Esophagus squamous epithelium (tissue), 4 donors: ENCODE data around the gene SRRT.

Source experiments
- POLR2A ChIP-seq, 4 donors: fragments of 450-650 bp; IDR thresholded peaks; one replicate each; pipeline ENCODE4 v1.6.1; 2017; ENCODE audit warnings: antibody characterized with exemption in 4 of 4, mild to moderate bottlenecking in 4 of 4, moderate library complexity in 3 of 4
- TF ChIP-seq, protein P1 (sequence below), 6 experiments: fragments of 450-650 bp in 4 of 6; fragments of 200-600 bp in 2 of 6; sonication (generic) in 2 of 6; IDR thresholded peaks; one replicate each; pipeline ENCODE4 v1.5.1; 2016 to 2019; ENCODE audit warnings: antibody characterized with exemption in 6 of 6, mild to moderate bottlenecking in 4 of 6, moderate library complexity in 4 of 6

DNA sequence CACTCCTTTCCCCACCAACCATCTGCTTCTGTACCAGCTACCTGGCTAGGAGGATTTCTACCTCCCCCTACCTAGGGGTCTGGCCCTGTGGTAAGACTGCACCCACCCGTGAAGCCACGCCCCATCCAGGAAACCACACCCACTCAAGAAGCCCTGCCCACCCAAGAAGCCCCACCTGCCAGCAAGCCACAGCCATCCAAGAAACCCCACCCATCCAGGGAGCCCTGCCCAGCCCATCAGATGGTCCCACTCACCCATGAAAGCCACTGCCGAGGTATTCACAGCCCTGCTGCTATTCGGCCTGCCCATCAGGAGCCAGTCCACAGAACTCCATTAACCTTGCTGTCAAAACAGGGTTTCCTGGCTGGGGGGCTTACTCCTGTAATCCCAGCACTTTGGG is 58.8 kb downstream of the SRRT start:
- TF ChIP-seq, protein P1, sequence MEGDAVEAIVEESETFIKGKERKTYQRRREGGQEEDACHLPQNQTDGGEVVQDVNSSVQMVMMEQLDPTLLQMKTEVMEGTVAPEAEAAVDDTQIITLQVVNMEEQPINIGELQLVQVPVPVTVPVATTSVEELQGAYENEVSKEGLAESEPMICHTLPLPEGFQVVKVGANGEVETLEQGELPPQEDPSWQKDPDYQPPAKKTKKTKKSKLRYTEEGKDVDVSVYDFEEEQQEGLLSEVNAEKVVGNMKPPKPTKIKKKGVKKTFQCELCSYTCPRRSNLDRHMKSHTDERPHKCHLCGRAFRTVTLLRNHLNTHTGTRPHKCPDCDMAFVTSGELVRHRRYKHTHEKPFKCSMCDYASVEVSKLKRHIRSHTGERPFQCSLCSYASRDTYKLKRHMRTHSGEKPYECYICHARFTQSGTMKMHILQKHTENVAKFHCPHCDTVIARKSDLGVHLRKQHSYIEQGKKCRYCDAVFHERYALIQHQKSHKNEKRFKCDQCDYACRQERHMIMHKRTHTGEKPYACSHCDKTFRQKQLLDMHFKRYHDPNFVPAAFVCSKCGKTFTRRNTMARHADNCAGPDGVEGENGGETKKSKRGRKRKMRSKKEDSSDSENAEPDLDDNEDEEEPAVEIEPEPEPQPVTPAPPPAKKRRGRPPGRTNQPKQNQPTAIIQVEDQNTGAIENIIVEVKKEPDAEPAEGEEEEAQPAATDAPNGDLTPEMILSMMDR (IDR thresholded peaks at IDR 0.05) = no peak
- TF ChIP-seq POLR2A (IDR thresholded peaks at IDR 0.05) = no peak
